NCI-H460 (cell line): Measurements from ENCODE around the gene ITPR2. TPM values are rescaled to one million over a fixed set of nuclear protein-coding genes. Genes with fewer than 3 reads are reported as not detected.
"Not testable (repeated sequence)": the region's sequence is repeated elsewhere in the genome, so short reads cannot be mapped to it uniquely, and the experiment has no call there.

Source experiments
- DNase-seq: peaks from one replicate; pipeline ENCODE4 v3.0.0-alpha.2; 2016; ENCODE audit warnings: low read depth; ENCODE audit errors: extremely low read depth
- total RNA-seq: library from RNA; depleted of rRNA; stranded (reverse); fragments of >200 nt; shearing (Covaris generic); gene quantifications from 2 replicates; pipeline ENCODE4 v1.2.3, GENCODE V29; 2014

The ITPR2 gene
- total RNA-seq, 1 experiment from 2014 or later, result 5.5 TPM

DNA sequence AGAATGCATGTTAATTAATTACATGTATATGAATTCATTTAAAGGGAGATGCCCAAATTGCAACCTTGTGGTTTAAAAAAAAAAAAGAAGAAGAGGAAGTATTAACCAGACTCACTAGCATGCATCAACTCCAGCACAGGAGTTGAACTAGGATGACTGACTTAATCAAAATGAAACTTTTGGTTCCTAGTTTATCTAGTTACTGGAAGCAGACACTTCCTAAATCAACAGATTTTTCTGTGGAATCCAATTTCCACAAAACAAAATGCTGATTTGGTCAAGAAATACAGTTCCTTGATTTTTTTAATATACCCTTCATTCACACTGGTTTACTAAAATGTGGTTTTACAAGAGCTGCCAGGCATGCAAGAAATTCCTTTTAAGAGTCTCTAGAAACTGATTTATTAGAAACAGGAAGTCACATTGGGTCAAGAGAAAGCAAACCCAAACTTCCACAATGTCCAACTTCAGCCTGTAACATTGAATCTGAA lies 41.6 kb downstream of the ITPR2 start:
- no peak for DNase-seq

DNA sequence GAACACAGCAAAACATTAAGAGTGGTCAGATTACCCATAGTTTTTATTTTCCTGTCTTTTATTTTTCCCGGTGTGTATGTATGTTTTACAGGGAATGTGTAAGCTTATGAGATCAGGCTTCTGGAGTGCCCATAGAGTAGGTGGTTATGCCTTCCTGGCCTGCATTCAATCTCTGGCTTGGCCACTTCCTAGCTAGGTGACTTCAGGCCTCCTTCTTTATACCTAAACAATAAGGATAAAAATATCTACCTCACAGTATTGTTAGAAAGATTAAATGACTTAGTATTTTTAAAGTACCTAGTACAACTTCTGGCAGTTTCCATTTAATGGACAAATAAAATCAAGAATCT lies 42.4 kb downstream of the ITPR2 start:
- no peak for DNase-seq

DNA sequence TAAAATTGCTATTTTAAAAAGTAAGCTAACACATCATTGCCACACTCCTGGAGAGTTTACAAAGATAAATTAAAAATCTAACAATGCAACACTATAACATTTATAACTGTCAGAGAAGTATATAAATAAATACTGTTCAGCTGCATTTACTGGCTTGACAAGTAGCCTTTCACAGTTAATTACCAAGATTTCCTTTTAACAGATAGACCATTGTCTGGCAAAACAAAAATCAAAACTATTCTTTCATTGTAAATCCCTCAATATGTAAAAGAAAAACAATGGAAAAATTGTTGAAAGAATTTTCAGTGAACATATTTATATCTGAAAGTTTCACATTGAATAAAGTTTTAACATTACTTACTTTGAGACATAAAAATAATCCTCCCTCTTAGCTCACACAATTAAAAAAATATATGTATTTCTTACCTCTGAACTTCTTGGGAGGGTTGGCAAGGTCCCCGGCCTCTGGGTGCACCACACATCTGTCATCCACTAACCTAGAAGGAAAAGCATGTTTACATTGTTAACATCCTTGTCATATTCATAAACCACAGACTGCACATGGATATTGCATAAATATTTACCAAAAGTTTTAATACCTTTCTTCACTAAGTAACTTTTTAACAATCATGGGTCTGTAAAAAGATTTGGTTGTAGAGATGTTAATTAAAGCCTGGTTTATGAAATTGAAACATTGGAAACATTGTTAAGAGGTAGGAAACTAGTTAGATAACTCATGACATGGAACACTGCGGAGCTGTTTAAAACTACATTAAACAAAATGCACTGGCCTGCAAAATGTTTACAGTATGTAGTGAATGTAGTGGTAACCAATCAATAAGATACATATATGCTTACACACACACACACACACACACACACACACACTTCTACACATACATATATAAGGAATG lies 43.0 kb downstream of the ITPR2 start:
- no peak for DNase-seq

DNA sequence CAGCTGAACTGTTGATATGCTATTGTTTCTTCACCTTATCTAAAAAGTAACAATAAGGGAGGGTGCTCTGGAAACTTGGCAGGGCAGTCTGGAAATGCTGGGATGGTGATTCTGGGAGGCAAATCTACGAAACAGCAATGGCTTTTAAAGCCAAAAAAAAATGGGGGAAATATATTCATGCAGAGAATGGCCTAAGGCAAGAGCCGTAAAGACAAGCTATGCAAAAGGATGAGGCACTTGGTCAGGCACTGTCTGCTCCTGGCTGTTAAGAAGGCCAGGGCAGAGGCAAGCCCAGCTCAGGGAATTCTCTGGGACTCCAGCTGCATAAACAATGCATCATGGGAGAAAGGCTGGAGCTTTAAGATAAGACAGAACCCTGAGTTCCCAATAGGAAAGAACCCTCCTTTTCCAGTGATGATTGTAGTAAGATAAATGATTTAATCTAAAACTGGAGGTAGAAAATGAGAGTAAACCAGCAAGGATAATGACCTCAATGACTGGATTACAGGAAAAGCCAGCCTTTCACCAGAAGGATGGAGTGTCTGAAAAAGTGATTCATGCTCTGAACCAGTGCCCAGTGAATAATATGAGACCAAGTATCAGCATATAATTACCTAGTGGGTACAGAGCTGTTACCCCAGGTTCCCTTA lies 46.0 kb downstream of the ITPR2 start:
- DNase-seq, result no peak

DNA sequence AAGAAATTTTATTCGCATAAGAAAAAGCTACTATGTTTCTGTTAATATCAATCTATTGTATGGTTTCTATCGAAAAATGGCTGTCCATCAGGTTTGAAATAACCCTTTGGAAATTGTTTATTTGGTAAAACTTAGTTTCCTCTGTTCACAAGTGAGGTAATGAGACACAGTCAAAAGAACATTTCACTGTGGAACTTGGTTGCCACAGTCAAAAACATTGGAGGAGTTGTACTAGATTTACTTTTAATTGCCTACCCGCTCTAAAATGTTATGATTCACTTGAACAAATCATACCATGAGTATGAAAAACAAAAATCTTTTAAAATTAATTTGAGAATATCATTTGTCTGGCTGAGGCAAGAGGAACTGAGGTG lies 46.5 kb downstream of the ITPR2 start:
- DNase-seq, result no peak

DNA sequence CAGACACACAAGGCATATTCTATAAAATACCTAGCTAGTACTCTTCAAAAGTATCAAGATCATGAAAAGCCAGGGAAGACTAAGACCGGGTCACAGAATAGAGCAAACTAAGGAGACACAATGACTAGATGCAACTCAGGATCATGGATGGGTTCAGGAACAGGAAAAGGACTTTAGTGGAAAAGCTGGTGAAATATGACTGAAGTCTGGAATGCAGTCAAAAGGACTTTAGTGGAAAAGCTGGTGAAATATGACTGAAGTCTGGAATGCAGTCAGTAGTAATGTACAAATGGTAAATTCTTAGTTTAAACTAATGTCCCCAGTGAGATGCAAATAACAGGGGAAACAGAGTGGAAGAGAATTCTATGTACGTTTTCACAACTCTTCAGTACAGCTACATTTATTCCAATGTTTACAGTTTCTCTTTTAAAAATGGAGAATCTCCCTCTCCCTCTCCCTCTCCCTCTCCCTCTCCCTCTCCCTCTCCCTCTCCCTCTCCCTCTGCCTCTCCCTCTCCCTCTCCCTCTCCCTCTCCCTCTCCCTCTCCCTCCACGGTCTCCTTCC lies 49.1 kb downstream of the ITPR2 start:
- not testable (repeated sequence) for DNase-seq

DNA sequence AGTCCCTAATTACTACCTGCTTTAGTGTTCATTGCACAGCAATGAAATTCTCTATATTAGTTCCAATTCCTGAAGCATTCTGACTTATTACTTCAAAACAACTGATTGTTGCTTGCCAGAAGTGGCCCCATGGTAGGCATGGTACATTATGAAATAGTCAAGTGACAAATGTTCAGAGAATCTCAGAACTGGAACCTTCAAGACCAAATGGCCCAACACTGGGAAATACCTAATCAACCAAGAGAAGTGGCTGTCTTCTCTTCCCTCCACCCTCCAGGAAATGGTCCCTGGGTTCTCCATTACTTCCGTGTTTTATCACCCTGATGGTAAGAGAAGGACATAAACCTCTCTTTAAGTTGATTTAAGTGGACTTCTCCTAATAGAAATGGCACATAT lies 49.9 kb downstream of the ITPR2 start:
- no peak for DNase-seq

DNA sequence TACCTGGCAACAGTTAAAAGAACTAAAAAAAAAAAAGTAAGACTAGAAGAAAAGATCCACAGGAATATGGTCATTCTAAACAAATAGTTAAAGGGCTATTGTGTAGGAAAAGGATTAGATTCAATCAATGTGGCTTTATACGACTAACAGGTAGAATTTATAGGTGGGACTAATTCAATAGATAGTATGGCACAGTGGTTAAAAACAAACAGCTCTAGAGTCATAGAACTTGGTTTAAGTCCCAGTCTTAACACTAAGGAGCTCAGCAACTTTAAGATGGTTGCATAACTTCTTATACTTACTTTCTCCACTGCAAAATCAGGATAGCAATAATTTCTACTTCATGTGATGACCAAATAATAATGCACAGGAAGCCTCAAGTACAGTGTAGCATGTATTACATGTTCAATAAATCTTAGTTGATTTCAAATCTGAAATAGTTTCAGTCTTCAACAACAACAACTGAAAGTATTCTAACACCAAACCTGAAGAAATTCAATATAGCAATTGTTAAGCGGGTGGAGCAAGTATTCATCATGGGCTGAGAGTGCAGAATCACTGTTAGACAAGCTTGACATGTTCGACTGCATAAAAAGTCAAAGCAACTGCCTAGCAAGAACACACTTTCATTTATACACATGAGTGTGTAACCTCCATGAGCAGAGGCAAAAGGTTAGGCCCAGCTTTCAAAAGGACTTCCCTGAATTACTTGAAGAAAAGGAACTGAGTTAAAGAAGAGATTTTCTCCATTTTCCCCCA lies 50.4 kb downstream of the ITPR2 start:
- no peak for DNase-seq

DNA sequence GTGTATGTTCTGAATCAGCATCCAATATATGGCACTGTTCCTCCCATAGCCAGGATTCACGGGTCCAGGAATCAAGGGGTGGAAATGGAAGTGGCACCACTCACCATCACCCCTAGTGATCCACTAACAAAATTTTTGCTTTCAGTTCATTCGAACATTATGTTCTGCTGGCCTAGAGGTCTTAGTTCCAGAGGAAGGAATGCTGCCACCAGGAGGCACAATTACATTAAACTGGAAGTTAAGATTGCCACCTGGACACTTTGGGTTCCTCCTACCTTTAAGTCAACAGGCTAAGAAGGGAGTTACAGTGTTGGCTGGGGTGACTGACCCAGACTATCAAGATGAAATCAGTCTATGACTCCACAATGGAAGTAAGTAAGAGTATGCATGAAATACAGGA lies 52.3 kb downstream of the ITPR2 start:
- not testable (repeated sequence) for DNase-seq

DNA sequence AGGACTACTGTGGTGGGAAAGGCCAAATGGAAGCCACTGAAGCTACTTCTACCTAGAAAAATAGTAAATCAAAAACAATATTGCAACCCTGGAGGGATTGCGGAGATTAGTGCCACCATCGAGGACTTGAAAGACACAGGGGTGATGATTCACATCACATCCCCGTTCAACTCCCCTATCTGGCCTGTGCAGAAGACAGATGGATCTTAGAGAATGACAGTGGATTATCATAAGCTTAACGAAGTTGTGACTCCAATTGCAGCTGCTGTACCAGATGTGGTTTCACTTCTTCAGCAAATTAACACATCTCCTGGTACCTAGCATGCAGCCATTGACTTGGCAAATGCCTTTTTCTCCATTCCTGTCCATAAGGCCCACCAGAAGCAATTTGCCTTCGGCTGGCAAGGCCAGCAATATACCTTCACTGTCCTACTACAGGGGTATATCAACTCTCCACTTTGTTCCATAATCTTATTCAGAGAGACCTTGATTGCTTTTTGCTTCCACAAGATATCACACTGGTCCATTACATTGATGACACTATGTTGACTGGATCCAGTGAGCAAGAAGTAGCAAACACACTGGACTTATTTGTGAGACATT lies 54.7 kb downstream of the ITPR2 start:
- DNase-seq, result not testable (repeated sequence)

DNA sequence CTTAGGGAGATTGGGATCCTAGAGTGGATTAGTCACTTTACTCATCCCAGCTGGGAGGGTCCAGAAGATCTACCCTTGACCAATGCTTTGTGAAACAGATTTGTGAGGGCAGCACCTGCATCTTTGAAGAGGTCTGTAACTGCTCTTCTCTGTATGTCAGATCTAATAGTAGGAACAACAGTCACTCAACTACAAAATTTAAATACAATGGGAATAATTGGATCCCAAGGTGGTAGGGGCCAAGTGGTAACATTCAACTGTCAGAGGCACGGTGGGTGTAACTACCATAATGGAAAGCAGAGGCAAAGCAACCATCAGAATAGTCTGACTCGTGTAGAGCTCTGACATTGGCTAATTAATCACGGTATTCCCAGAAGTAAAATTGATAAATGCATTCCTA lies 55.8 kb downstream of the ITPR2 start:
- DNase-seq, result no peak

DNA sequence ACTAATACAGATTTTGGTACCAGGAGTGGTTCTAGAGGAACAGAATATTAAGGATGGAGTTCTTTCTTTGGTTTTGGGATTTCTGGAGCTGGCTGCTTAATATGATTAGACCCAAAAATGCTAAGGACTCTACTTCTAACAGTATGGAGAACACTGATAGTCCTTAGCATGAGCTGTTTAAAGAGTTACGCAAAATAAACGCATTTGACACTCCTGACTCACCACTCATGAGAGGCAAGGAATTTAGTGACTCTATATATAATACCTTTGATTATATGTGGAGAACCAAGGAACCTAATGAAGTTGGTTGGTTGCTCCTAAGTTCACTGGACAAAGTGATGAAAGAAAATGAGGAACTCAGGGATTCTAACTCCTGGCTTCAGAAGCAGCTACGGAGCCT lies 57.0 kb downstream of the ITPR2 start:
- not testable (repeated sequence) for DNase-seq

DNA sequence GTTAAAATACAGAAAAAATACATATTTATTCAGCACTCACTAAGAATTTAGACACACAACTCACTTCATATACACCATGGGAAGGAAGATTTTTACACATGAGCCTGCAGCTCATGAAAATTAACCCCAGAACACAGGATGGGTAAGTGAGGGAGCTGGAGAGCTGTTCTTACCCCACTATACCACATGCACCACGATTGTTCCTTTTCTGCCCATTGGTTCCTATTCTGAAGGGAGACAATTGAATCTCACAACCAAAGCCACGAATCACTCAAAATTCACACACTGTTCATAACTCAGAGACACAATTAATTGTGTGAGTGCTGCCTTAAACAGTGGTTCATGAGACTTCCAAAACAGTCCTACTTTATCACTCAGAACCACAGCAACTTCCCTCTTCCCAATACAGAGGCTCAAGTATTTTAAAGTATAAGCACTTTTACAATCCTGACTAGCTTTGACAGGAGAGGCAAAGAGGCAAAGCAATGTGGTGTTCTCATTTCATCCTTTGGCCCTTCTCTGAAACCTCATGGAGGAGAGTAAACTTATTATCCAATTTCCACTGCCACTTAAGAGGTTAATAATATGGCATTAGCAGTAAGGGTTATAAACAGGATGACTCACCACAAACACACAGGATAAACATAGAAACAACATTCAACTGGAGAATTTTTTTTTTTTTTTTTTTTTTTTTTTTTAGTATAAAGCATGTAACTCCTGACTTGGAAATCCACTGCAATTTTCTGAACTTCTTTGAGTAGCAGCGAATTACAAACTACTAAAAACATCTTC lies 59.5 kb downstream of the ITPR2 start:
- DNase-seq, result no peak

DNA sequence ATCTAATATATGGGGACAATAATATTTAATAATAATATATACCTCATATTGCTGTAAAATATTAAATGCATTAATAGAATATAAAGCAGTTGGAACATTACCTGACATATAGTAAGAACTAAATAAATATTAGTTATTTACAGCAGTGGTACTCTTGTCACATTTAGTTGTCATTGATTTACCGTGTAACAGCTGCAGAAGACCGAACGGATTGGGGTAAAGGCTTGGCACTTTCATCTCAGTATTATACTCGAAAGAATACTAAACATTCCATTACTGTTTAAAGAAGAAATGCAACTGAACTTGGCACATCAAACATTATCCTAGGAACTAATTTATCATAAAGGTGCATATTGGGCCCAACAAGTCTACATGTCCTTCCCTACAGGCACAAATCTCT lies 61.1 kb downstream of the ITPR2 start:
- no peak for DNase-seq

DNA sequence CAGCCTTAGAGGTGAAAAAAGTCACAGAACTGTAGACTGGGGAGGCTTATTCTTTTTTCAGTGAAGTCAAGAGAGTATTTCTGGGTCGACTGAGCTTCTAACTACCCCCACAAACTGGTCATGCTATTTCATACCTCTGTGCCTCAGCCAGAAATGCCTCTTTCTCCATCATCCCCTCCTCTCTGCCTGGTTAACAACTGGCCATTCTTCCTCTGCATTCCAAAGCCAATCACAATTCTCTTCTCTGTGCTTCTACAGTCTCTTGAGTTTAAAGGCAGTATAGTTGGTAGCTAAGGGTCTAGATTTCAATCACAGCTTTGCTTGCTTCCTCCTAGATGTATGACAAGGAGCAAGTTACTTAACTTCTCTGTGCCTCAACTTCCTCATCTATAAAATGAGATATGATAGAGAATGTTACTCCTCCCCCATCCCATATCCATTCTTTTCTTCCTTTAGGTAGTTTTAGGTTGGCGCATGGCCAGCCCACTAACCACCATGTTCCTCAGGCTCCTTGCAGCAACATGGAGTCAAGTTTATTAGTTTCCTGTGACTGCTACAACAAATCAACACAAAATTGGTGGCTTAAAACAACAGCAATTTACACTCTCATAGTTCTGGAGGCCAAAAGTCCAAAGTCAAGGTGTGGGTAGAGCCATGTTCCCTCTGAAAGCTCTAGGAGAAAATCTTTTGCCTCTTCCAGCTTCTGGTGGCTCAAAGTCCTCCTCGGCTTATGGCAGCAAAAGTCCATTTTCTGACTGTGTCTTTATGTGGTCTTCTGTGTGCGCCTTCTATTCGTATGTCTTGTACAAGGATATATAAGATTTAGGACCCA lies 62.5 kb downstream of the ITPR2 start:
- DNase-seq, result no peak

DNA sequence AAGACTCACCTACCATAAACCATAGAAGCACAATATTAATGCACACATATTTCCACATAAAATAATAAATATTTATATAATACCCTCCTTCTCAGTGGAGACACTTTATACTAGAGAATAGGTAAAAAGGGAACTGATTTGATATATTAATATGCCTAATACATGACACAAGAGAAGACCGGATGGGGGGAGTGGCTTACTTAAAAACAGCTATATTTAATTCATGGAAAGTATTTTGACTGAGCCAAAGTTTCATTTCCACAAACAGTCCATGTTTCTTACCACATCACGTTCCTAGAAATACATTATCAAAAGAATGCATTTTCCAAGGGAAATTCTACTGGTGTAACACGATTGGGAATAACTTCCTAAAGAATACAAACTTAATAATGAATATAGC lies 63.4 kb downstream of the ITPR2 start:
- no peak for DNase-seq

DNA sequence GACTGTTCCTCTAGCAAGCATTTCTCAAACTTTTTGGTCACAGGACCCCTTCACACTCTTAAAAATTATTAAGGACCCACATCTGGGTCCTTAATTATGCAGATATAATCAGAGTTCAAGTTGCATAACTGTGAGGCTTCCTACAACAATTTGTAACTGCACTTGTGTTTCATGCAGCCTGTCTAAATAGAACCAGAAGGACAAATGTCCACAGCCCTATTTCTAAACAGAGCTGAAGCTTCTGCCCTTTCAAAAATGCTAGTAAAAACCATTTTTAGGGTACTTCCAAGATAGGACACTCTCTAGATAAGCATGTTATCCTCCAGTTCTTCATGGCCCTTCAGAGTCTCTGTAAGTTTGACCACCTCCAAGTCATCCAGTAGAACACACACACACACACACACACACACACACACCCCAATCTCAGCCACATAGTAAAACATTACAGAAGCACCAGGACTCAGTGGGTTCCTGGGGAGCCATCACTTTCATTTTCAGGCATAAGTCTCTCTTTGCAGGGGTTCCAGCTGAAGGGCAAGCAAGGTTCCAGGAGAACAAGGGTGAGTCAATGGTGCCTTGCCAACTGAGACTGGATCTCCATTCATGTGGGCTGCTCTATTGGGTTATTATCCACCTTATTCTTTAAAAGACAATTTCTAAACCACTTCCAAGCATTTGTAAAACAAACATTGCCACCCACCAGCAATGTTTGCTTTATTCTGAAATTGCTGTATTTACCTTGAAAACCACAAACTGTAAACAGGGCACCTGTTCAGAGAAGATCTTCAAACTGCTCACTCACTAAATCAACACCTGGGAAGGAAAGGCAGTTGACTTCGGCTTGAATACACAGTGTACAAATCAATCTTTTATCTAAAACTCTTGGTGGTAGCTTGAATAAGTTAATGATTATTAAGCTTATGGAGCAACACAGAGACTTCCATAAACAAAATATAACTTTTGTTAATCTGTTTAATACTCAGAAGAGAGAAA lies 64.1 kb downstream of the ITPR2 start:
- no peak for DNase-seq

DNA sequence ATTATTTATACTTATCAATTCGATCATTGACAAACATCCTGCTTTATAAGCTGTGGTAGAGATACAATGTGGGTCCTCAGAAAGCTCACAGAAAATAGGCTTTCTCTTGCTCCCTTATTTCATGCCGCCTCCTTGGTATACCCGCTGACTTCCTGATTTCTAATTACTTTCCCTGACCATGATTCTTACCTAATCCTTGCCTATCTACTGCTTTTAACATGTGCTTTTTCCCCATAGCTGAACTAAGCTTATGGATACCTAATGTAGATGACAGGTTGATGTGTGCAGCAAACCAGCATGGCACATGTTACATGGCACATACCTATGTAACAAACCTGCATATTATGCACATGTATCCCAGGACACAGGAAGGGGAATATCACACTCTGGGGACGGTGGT lies 65.1 kb downstream of the ITPR2 start:
- DNase-seq, result no peak
